Heart right ventricle (tissue), 16 donors: ENCODE measurements around the gene ANXA3. TPM values are rescaled to one million over a fixed set of nuclear protein-coding genes. Genes with fewer than 3 reads are reported as not detected.
A peak's percentile ranks its signal among the peaks of the same experiment; 100 is the strongest.

Experiments
- ATAC-seq, 8 donors: fragments of 200-7000 bp; cut with Tn5 transposase; one replicate each; pipeline ENCODE4 v1.9.1; 2020; ENCODE audit warnings: mild to moderate bottlenecking in 8 of 8, moderate library complexity in 8 of 8, moderate number of reproducible peaks in 1 of 8
- DNase-seq, 2 donors: peaks; one replicate each; pipeline ENCODE4 v3.0.0-alpha.2; 2020
- H3K27ac ChIP-seq, 10 donors: fragments of 200-600 bp; sonication (generic) in 2 of 10; one replicate each; pipeline versions ENCODE4 v1.5.0 to v1.8.0; 2020 to 2022; ENCODE audit warnings: mild to moderate bottlenecking in 3 of 10
- H3K27me3 ChIP-seq, 7 donors: fragments of 200-600 bp; one replicate each; pipeline ENCODE4 v1.8.0; 2021 to 2022; ENCODE audit warnings: mild to moderate bottlenecking in 2 of 7
- H3K36me3 ChIP-seq, 9 donors: fragments of 200-600 bp; sonication (generic) in 1 of 9; one replicate each; pipeline versions ENCODE4 v1.5.0 to v1.8.0; 2020 to 2022; ENCODE audit warnings: mild to moderate bottlenecking in 2 of 9
- H3K4me1 ChIP-seq, 9 donors: fragments of 200-600 bp; sonication (generic) in 1 of 9; one replicate each; pipeline versions ENCODE4 v1.5.0 to v1.8.0; 2020 to 2022; ENCODE audit warnings: mild to moderate bottlenecking in 4 of 9
- H3K4me3 ChIP-seq, 10 donors: fragments of 200-600 bp; sonication (generic) in 2 of 10; one replicate each; pipeline versions ENCODE4 v1.5.0 to v1.8.0; 2020 to 2022; ENCODE audit warnings: mild to moderate bottlenecking in 7 of 10, moderate library complexity in 2 of 10
- H3K9me3 ChIP-seq, 11 donors: fragments of 200-600 bp in 10 of 11; sonication (generic) in 2 of 11; one replicate each; pipeline versions ENCODE4 v1.5.0 to v1.8.0; 2013 to 2022; ENCODE audit warnings: mild to moderate bottlenecking in 2 of 11, control low read depth in 1 of 11, moderate library complexity in 1 of 11
- CTCF ChIP-seq, 9 donors: fragments of 200-600 bp; sonication (generic) in 2 of 9; IDR thresholded peaks; one replicate each; pipeline versions ENCODE4 v1.5.0 to v1.8.0; 2021 to 2022; ENCODE audit warnings: antibody characterized with exemption in 9 of 9, mild to moderate bottlenecking in 5 of 9, moderate library complexity in 1 of 9
- whole genome bisulfite sequencing, 2 donors: extraction: QIAGEN DNeasy Blood & Tissue Kit; methylation state at CpG; one replicate each; pipeline ENCODE4 v1.1.7; 2013; ENCODE audit warnings: inconsistent platforms in 1 of 2; 5-methylcytosine and 5-hydroxymethylcytosine counted together
- intact Hi-C, 10 donors: fragments of 100-400 bp; cut with DNase I; formaldehyde crosslinking; loops; one replicate each; pipeline versions ENCODE4 v1.11.1 to v1.14.2; 2022
- polyA plus RNA-seq, 2 donors: library from polyadenylated mRNA; stranded (reverse); fragments of 200-250 nt; gene quantifications; one replicate each; pipeline ENCODE4 v1.2.3, GENCODE V29; 2013
- total RNA-seq, 10 donors: library from RNA; stranded (reverse); fragmentation: NEBNext Ultra II Directional in 3 of 10; extraction: Animal tissue kit (Norgen Biotek cat#: 25700) in 3 of 10; gene quantifications; one replicate each; pipeline versions ENCODE4 v1.2.1 to v1.2.4, GENCODE V29; 2021 to 2023
- donor health status: Arrhythmogenic right ventricular cardiomyopathy.
- donor health status: ischemic (EF 13 %, LVEDD 7.1; RV severe dilation, severe dysfunction).
- donor health status: healthy with polysubstance abuse.
- donor health status: DM: no; HTN: yes; CAD: no.
- donor health status: DM: no; HTN: no; CAD: no.
- donor health status: ischemic (EF 25% LVEDD 6.9; RV normal size, moderate dysfunction).
- donor health status: ischemic (EF 25% LVEDD 5.7; RV mildly dilated, moderate dysfunction).
- donor health status: healthy.
- donor health status: DM: yes; HTN: yes; CAD: no.
- donor health status: Ischemic cardiomyopathy.
- donor health status: ischemic (EF 35%, LVEDD 5.7; RV mildly dilated, moderate dysfunction).
- donor health status: nonischemic (EF 11% LVEDD 7.7; RV severe dilation, severe dysfunction).
- donor health status: DM: yes; HTN: yes; CAD: no.
- donor health status: PGD.
- donor health status: ischemic (EF 29% LVEDD 5.4; RV normal size, mild dysfunction).
- donor health status: nonischemic (EF 23%, LVEDD 6.1; RV moderate dilation, normal function).

The ANXA3 gene
- total and polyA plus RNA-seq, 12 donors: 10.2 to 181 (median 19.3) TPM

- Histone ChIP-seq H3K27ac (peak overlapping the region; percentile 75 to 94 (median 88)), H3K9me3 (no peaks in the 10 kb centered on the region), H3K4me1 (peaks cover 0 to 32% (median 9%) of the 10 kb centered on the region in 9 donors), H3K4me3 (peak overlapping the region; percentile 30 to 80 (median 70)), H3K27me3 (peaks cover 0 to 22% (median 0%) of the 10 kb centered on the region in 7 donors), H3K36me3 (peaks cover 0 to 16% (median 0%) of the 10 kb centered on the region in 9 donors)
- WGBS, 2 donors: 62 to 71% methylated on average over 10 of the region's 10 CpGs
- DNase-seq (no peak), ATAC-seq (peak in 4 of 8 donors; percentile 42 to 57 (median 55))
- TF ChIP-seq CTCF (IDR thresholded peaks at IDR 0.05): no peak
- intact Hi-C loops: loop anchor here in 1 of 10 donors (10.0 kb wide), 1 partner anchor 102 kb away; no protein-coding TSS in a partner anchor
Measured at GRCh38 chr4:78552389-78553042, 946 bp downstream of the ANXA3 start.

GRCh38 chr4:78553043-78553396 lies 1.4 kb downstream of the ANXA3 start:
- DNase-seq: no peak
- Histone ChIP-seq H3K27ac (peak overlapping the region; percentile 75 to 94 (median 88)), H3K4me3 (peak overlapping the region in 8 of 10 donors; percentile 56 to 80 (median 72)), H3K4me1 (peaks cover 0 to 35% (median 9%) of the 10 kb centered on the region in 9 donors), H3K36me3 (peaks cover 0 to 16% (median 0%) of the 10 kb centered on the region in 9 donors), H3K9me3 (no peaks in the 10 kb centered on the region), H3K27me3 (peaks cover 0 to 22% (median 0%) of the 10 kb centered on the region in 7 donors)
- no peak for ATAC-seq
- intact Hi-C loops: loop anchor here in 1 of 10 donors (10.0 kb wide), 1 partner anchor 102 kb away; no protein-coding TSS in a partner anchor
- WGBS, 2 donors: 75 to 80% methylated on average over 3 of the region's 3 CpGs
- no peak for TF ChIP-seq CTCF (IDR thresholded peaks at IDR 0.05)

GRCh38 chr4:78553529-78554060 lies 2.0 kb downstream of the ANXA3 start:
- no peaks in the 10 kb centered on the region for H3K9me3 ChIP-seq
- no peak for TF ChIP-seq CTCF (IDR thresholded peaks at IDR 0.05)
- H3K27ac ChIP-seq: peak overlapping the region; percentile 24 to 94 (median 88)
- intact Hi-C loops: loop anchor here in 1 of 10 donors (10.0 kb wide), 1 partner anchor 101 kb away; no protein-coding TSS in a partner anchor
- peaks cover 0 to 38% (median 9%) of the 10 kb centered on the region in 9 donors for H3K4me1 ChIP-seq
- H3K36me3 ChIP-seq: peaks cover 0 to 16% (median 0%) of the 10 kb centered on the region in 9 donors
- DNase-seq: peak in 1 of 2 donors; percentile 6
- peak overlapping the region in 8 of 10 donors; percentile 0 to 80 (median 70) for H3K4me3 ChIP-seq
- peak in 6 of 8 donors; percentile 12 to 76 (median 61) for ATAC-seq
- H3K27me3 ChIP-seq: peaks cover 0 to 22% (median 0%) of the 10 kb centered on the region in 7 donors

DNA sequence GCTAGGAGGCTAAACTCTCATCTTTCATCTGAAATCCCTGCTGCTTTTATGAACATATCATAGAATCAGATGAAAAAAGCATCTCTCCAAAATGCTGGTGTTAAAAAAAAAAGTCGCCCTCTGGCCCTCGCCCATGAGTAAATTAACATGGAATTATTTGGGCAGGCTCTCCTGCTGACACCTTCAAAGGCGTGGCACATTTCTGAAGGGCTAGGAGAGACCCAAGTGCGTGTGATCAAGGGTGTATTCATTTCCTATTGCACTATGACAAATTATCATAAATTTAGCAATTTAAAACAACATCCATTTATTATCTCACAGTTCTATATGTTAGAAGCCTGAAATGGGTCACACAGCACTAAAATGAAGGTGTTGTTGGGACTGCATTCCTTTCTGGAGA lies 5.1 kb downstream of the ANXA3 start:
- no peak for TF ChIP-seq CTCF (IDR thresholded peaks at IDR 0.05)
- peaks cover 0 to 21% (median 0%) of the 10 kb centered on the region in 9 donors for H3K36me3 ChIP-seq
- intact Hi-C loops: loop anchor here in 2 of 10 donors (5.0 to 10.0 kb wide), 2 partner anchors 91 to 98 kb away; no protein-coding TSS in a partner anchor
- WGBS, 2 donors: 91 to 96% methylated on average over 4 of the region's 4 CpGs
- ATAC-seq: no peak
- H3K27ac ChIP-seq: peak overlapping the region in 3 of 10 donors; percentile 13 to 49 (median 21)
- no peak for DNase-seq
- peaks cover 0 to 10% (median 0%) of the 10 kb centered on the region in 7 donors for H3K27me3 ChIP-seq
- peaks cover 2 to 52% (median 14%) of the 10 kb centered on the region in 9 donors for H3K4me1 ChIP-seq
- no peaks in the 10 kb centered on the region for H3K9me3 ChIP-seq
- no peak overlapping the region for H3K4me3 ChIP-seq
